A549 treated with AZD2906 at 1 μM for 4 hours (cell line): ENCODE measurements around the gene BRAT1. TPM values are rescaled to one million over a fixed set of nuclear protein-coding genes. Genes with fewer than 3 reads are reported as not detected.

Experiments
- total RNA-seq: library from RNA; stranded (reverse); fragments of 200-300 nt; extraction: Qiagen RNA extraction; gene quantifications from 5 replicates; pipeline ENCODE4 v1.2.3, GENCODE V29; 2022

The BRAT1 gene
- 22.2 to 36.6 TPM (median 33.7 TPM) in 5 replicates for total RNA-seq

GRCh38 chr7:2555121-2556052 is at the start of gene BRAT1:
Gene BRAT1, minus strand, starts transcription at chr7:2555524. Its CDS starts 1,093 bp downstream, at chr7:2554431.

DNA sequence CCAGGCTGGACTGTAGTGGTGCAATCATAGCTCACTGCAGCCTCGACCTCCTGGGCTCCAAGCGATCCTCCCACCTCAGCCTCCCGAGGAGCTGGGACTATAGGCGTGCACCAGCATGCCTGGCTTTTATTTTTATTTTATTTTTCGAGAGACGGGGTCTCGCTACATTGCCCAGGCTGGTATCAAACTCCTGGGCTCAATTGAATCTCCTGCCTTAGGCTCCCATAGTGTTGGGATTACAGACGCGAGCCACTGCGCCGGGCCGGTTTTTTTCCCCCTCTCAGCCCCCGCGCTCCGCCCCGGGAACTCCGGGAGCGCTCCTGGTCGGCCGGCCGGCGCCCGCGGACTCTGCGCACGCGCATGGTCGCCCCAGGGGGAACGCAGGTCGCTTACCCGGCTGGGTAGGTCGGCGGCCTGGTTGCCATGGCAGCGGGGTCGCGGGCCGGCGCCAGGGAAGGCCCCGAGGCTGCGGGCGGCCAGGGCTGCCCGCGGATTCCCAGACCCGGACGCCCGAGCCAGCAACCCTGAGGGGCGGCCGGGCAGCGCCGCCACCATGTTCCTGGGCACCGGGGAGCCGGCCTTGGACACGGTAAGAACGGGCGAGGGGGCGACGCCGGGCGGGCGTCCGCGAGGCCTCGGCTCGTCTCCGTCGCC is 3.4 kb upstream of the BRAT1 start, which contains the start of gene IQCE:
Gene IQCE, plus strand, starts transcription at position 351 of the 654 bp plus-strand sequence. Its CDS starts 203 bp downstream, at position 554.

GRCh38 chr7:2519119-2519930 is 36.0 kb downstream of the BRAT1 start, which contains the start of gene LFNG:
Gene LFNG, plus strand, starts transcription at chr7:2519774. Its CDS starts 88 bp downstream, at chr7:2519862.

Other genes with a start within 250 kb of the BRAT1 start
- 79.3 to 128 TPM (median 117 TPM) in 5 replicates for gene SNX8, start 241.1 kb downstream of the BRAT1 start, total RNA-seq
- gene EIF3B, start 200.7 kb downstream of the BRAT1 start, total RNA-seq = 216 to 266 TPM (median 224 TPM) in 5 replicates
- gene CHST12, start 151.9 kb downstream of the BRAT1 start, total RNA-seq = 7.5 to 15.6 TPM (median 12.3 TPM) in 5 replicates
- not detected in 5 replicates for gene GRIFIN, start 79.1 kb downstream of the BRAT1 start, total RNA-seq
- gene LFNG, start 35.8 kb downstream of the BRAT1 start, total RNA-seq = 10.4 to 18.7 TPM (median 18.2 TPM) in 5 replicates
- 9.0 to 12.4 TPM (median 10.5 TPM) in 5 replicates for gene IQCE, start 3.5 kb upstream of the BRAT1 start, total RNA-seq
- gene TTYH3, start 76.5 kb upstream of the BRAT1 start, total RNA-seq = 38.6 to 54.1 TPM (median 48.7 TPM) in 5 replicates
- gene AMZ1, start 132.7 kb upstream of the BRAT1 start, total RNA-seq = 0.05 to 0.08 TPM (median 0.06 TPM) in 5 replicates